Measurements from ENCODE around the gene C1QTNF5. TPM values are rescaled to one million over a fixed set of nuclear protein-coding genes. Genes with fewer than 3 reads are reported as not detected.
A peak's percentile ranks its signal among the peaks of the same experiment; 100 is the strongest.

C1QTNF5 gene
- total RNA-seq, 6 experiments from 2014 or later, result 2.8 to 6.3 (median 4.8) TPM

- peaks cover 0 to 4% of the 10 kb centered on the region in 2 donors for H3K27me3 ChIP-seq
- H3K4me1 ChIP-seq, result peaks cover 0 to 25% (median 4%) of the 10 kb centered on the region in 4 donors
- peak overlapping the region in 2 of 3 donors; percentile 50 to 75 for H3K27ac ChIP-seq
- WGBS (ENCODE audit: insufficient coverage, low coverage, low lambda C conversion rate, missing lambda C conversion rate), result 29% methylated on average over 10 of the region's 17 CpGs
- H3K9me3 ChIP-seq, result no peaks in the 10 kb centered on the region
- peak overlapping the region in 2 of 3 donors; percentile 39 to 42 for H3K4me3 ChIP-seq
- no peak for TF ChIP-seq CTCF (IDR thresholded peaks at IDR 0.05)
- no peak for TF ChIP-seq POLR2A (IDR thresholded peaks at IDR 0.05)
- DNase-seq (peak in 1 of 3 donors; percentile 52), ATAC-seq (no peak)
- no peaks in the 10 kb centered on the region for H3K36me3 ChIP-seq
- intact Hi-C loops (cut with DNase I), result no loop called here
Observed at GRCh38 chr11:119320240-119320775, 20.4 kb downstream of the C1QTNF5 start.

- no peaks in the 10 kb centered on the region for H3K9me3 ChIP-seq
- ATAC-seq, result peak; percentile 22 to 45 (median 30)
- peaks cover 0 to 25% (median 4%) of the 10 kb centered on the region in 4 donors for H3K4me1 ChIP-seq
- TF ChIP-seq POLR2A (IDR thresholded peaks at IDR 0.05) (no peak), CTCF (IDR thresholded peaks at IDR 0.05) (no peak)
- peak in 1 of 3 donors; percentile 56 for DNase-seq
- H3K27ac ChIP-seq, result no peak overlapping the region
- H3K36me3 ChIP-seq, result no peaks in the 10 kb centered on the region
- peaks cover 0 to 4% of the 10 kb centered on the region in 2 donors for H3K27me3 ChIP-seq
- intact Hi-C loops (cut with DNase I), result no loop called here
- WGBS (ENCODE audit: insufficient coverage, low coverage, low lambda C conversion rate, missing lambda C conversion rate), result 63% methylated on average over 8 of the region's 11 CpGs
- no peak overlapping the region for H3K4me3 ChIP-seq
Observed at GRCh38 chr11:119319700-119320239, 20.9 kb downstream of the C1QTNF5 start.

GRCh38 chr11:119319136-119319699, 21.5 kb downstream of the C1QTNF5 start:
- TF ChIP-seq CTCF (IDR thresholded peaks at IDR 0.05), result no peak
- TF ChIP-seq POLR2A (IDR thresholded peaks at IDR 0.05), result no peak
- Histone ChIP-seq H3K36me3 (no peaks in the 10 kb centered on the region), H3K27me3 (peaks cover 0 to 4% of the 10 kb centered on the region in 2 donors), H3K27ac (peak overlapping the region in 2 of 3 donors; percentile 33 to 59), H3K9me3 (no peaks in the 10 kb centered on the region), H3K4me1 (peaks cover 0 to 25% (median 4%) of the 10 kb centered on the region in 4 donors), H3K4me3 (no peak overlapping the region)
- 84% methylated on average over 5 of the region's 8 CpGs for WGBS (ENCODE audit: insufficient coverage, low coverage, low lambda C conversion rate, missing lambda C conversion rate)
- peak in 1 of 3 donors; percentile 47 for DNase-seq
- ATAC-seq, result peak in 1 of 4 donors; percentile 1
- intact Hi-C loops (cut with DNase I), result no loop called here

GRCh38 chr11:119318240-119319135, 22.2 kb downstream of the C1QTNF5 start:
- 49% methylated on average over 4 of the region's 22 CpGs for WGBS (ENCODE audit: insufficient coverage, low coverage, low lambda C conversion rate, missing lambda C conversion rate)
- Histone ChIP-seq H3K36me3 (no peaks in the 10 kb centered on the region), H3K27me3 (peaks cover 0 to 4% of the 10 kb centered on the region in 2 donors), H3K4me1 (peaks cover 0 to 25% (median 4%) of the 10 kb centered on the region in 4 donors), H3K9me3 (no peaks in the 10 kb centered on the region), H3K4me3 (no peak overlapping the region), H3K27ac (peak overlapping the region in 2 of 3 donors; percentile 33 to 59)
- ATAC-seq, result peak in 3 of 4 donors; percentile 1 to 28 (median 1)
- TF ChIP-seq POLR2A (IDR thresholded peaks at IDR 0.05) (no peak), CTCF (IDR thresholded peaks at IDR 0.05) (no peak)
- intact Hi-C loops (cut with DNase I), result no loop called here
- peak in 1 of 3 donors; percentile 50 for DNase-seq
